RWPE1 (cell line): ENCODE results near the gene KRTAP2-1.

Experiments
- CTCF ChIA-PET: fragments of 350-600 bp; sonication (Branson Sonifier 250); formaldehyde crosslinking; extraction: SDS; loops from one replicate; lab custom pipeline; 2021; lab: Yijun Ruan, JAX
- POLR2A ChIA-PET: fragments of 400-600 bp; formaldehyde crosslinking; extraction: SDS; loops from one replicate; lab custom pipeline; 2020; ENCODE audit warnings: antibody characterized with exemption; ENCODE audit not compliant: low non-redundant PET; lab: Yijun Ruan, JAX
- DNase-seq: peaks from one replicate; pipeline ENCODE4 v3.0.0; 2012; ENCODE audit warnings: low spot score
- H3K27ac ChIP-seq: fragments of 450-650 bp; 2 replicates; pipeline ENCODE4 v1.5.1; 2017
- TF ChIP-seq, protein P1 (sequence below): fragments of 450-650 bp; conservative IDR thresholded peaks from 2 replicates; pipeline ENCODE4 v1.5.1; 2017; ENCODE audit warnings: low read depth, mild to moderate bottlenecking

Gene KRTAP2-1

DNA sequence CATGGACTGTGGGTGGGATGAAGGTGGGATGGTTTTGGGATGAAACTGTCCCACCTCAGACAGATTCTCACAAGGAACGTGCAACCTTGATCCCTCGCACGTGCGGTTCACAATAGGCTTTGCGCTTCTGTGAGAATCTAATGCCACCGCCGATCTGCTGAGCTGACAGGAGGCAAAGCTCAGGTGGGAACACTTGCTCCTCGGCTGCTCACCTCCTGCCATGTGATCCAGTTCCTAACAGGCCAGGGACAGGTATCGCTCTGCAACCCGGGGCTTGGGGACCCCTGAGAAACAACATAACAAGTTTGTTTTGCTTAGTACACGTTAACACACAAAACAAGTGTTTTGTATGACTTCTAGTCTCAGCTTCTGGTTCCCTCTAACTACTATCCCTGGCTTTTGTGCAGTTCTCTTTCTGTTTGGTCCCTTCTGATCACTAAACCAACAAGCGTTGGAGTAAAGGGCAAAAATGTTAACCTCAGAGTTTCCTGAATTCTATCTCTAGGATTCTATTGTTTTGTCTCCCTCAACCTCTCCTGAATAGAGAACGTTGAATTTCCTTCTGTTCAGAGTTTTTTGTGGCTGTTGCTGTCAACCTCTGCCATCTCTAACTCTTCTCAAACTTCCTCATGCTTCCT lies 30.4 kb downstream of the KRTAP2-1 start:
- TF ChIP-seq, protein P1, sequence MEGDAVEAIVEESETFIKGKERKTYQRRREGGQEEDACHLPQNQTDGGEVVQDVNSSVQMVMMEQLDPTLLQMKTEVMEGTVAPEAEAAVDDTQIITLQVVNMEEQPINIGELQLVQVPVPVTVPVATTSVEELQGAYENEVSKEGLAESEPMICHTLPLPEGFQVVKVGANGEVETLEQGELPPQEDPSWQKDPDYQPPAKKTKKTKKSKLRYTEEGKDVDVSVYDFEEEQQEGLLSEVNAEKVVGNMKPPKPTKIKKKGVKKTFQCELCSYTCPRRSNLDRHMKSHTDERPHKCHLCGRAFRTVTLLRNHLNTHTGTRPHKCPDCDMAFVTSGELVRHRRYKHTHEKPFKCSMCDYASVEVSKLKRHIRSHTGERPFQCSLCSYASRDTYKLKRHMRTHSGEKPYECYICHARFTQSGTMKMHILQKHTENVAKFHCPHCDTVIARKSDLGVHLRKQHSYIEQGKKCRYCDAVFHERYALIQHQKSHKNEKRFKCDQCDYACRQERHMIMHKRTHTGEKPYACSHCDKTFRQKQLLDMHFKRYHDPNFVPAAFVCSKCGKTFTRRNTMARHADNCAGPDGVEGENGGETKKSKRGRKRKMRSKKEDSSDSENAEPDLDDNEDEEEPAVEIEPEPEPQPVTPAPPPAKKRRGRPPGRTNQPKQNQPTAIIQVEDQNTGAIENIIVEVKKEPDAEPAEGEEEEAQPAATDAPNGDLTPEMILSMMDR = no peak
- no peak for DNase-seq
- POLR2A ChIA-PET = no interaction called here
- CTCF ChIA-PET = no interaction called here
- H3K27ac ChIP-seq = no peak overlapping the region

- TF ChIP-seq, protein P1 = no peak
- CTCF ChIA-PET = no interaction called here
- POLR2A ChIA-PET = no interaction called here
- no peak for DNase-seq
- H3K27ac ChIP-seq = no peak overlapping the region
Measured at GRCh38 chr17:41015454-41015853, 31.7 kb downstream of the KRTAP2-1 start.

DNA sequence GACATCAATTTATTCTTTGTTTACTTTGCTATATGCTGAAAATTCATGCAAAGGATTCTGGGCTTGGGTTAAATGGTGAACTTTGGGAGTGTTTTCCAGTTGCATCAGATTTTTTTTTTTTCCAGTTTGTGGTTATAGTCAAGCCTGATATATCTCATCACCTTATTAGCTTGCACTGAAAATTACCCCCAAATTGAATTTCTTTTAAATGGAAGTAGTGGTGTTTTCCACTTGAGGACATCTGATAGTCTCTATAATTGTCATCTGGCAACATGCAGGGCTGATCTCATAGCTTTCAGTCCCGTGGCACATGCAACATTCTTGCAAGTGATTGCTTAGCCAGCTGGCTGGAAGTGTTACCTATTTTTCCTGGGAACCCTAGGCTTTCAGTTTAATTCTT lies 33.5 kb downstream of the KRTAP2-1 start:
- ChIA-PET CTCF (no interaction called here), POLR2A (no interaction called here)
- TF ChIP-seq, protein P1 = no peak
- H3K27ac ChIP-seq = no peak overlapping the region
- no peak for DNase-seq

GRCh38 chr17:41013181-41013580 lies 33.9 kb downstream of the KRTAP2-1 start:
- ChIA-PET POLR2A (no interaction called here), CTCF (no interaction called here)
- TF ChIP-seq, protein P1 = no peak
- no peak for DNase-seq
- H3K27ac ChIP-seq = no peak overlapping the region

DNA sequence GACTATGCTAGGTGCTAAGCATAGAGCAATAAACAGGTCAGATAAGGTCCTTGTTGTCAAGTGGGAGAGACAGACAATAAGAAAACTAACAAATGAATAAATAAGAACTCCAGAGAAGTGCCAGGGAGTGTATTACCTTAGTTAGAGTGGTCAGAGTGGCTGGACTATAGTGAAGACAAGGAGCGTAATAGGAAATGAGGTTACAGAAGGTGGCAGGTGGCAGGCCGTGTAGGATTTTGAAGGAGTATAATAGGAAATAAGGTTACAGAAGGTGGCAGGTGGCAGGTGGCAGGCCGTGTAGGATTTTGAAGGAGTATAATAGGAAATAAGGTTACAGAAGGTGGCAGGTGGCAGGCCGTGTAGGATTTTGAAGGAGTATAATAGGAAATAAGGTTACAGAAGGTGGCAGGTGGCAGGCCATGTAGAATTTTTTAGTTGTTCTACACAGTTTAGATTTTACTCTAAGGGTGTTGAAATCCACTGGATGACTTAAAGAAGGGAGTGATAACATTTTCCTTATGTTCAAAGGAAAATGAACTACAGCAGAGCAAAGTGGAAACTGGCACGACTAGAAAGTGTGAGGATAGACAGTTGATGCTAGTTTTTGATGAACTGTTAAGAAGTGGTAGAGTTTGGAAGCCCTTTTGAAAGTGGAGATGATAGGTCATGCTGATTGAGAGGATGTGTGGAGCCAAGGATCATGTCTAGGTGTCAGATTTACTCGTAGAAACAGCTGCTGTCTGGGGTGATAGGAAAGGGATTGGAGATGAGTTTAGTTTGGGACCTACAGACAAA lies 34.6 kb downstream of the KRTAP2-1 start:
- no peak overlapping the region for H3K27ac ChIP-seq
- DNase-seq = no peak
- TF ChIP-seq, protein P1 = no peak
- CTCF ChIA-PET = no interaction called here
- POLR2A ChIA-PET = no interaction called here

DNA sequence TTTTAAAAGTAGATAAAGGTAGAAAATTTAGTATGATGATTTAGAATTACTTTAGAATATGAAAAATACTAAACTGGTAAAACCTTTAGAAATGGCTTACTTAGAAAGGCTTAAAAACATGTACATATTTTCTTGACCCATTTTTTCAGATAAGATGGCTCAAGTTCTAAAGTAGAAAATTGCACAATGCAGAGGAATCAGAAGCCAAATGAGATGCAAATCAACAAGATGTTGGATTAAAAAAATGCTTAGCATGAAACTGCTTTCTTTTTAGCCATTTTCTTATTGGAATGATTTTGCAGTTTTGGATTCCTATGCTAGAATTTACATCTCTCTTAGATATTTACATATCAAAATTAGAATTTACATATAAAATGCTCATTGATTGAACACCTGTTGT lies 36.7 kb downstream of the KRTAP2-1 start:
- no peak for DNase-seq
- no peak overlapping the region for H3K27ac ChIP-seq
- POLR2A ChIA-PET = no interaction called here
- TF ChIP-seq, protein P1 = no peak
- CTCF ChIA-PET = interaction anchor here (0.5 to 1.4 kb wide), 2 partner anchors 42 to 174 kb away, joined by 3 to 4 read pairs; partner anchors contain the start of gene KRTAP4-1
